ENCODE measurements around the gene MCRS1.

MCRS1 gene

GRCh38 chr12:49559011-49559675 lies 8.8 kb downstream of the MCRS1 start:
- Histone ChIP-seq H2AK5ac (ENCODE audit: low read length) (no peak overlapping the region), H2BK5ac (ENCODE audit: low read depth, low read length, poor library complexity) (no peak overlapping the region), H3K27ac (ENCODE audit: low read depth, low read length) (no peak overlapping the region), H2AFZ (ENCODE audit: insufficient read depth, low read length, poor library complexity) (no peak overlapping the region), H3K4me3 (ENCODE audit: low read depth, low read length) (no peak overlapping the region), H4K91ac (ENCODE audit: low read depth, low read length) (no peak overlapping the region), H4K8ac (ENCODE audit: low read depth, low read length) (no peak overlapping the region), H3K27me3 (ENCODE audit: insufficient read depth, low read length) (no peaks in the 10 kb centered on the region), H3K4me1 (ENCODE audit: control insufficient read depth in 1 of 2, insufficient read depth in 2 of 2, low read length in 2 of 2) (no peaks in the 10 kb centered on the region), H3K9me3 (ENCODE audit: insufficient read depth, low read depth, low read length) (no peaks in the 10 kb centered on the region), H3K79me1 (ENCODE audit: low read length) (no peaks in the 10 kb centered on the region), H3K14ac (ENCODE audit: low read length) (no peak overlapping the region), H2BK120ac (ENCODE audit: insufficient read depth, low read length, poor library complexity) (no peak overlapping the region), H3K36me3 (ENCODE audit: control insufficient read depth in 1 of 2, insufficient read depth in 2 of 2, low read length in 2 of 2) (peaks cover 61 to 71% of the 10 kb centered on the region in 2 experiments), H3K4me2 (ENCODE audit: low read length) (no peak overlapping the region), H3K4ac (ENCODE audit: low read depth, low read length) (no peak overlapping the region), H3K18ac (ENCODE audit: low read length) (no peak overlapping the region), H2BK12ac (ENCODE audit: low read length) (no peak overlapping the region), H3K79me2 (ENCODE audit: control insufficient read depth, insufficient read depth, low read length, poor library complexity) (no peaks in the 10 kb centered on the region), H3K23ac (ENCODE audit: low read length) (no peak overlapping the region), H3K9ac (ENCODE audit: low read length) (no peak overlapping the region), H4K12ac (ENCODE audit: low read depth, low read length) (no peak overlapping the region)
- WGBS (ENCODE audit: extremely low coverage, insufficient coverage, insufficient read length) = no CpG with 5 or more reads among the region's 17 CpGs
- DNase-seq = no peak

GRCh38 chr12:49558526-49558925 lies 9.4 kb downstream of the MCRS1 start:
- no peak for DNase-seq
- Histone ChIP-seq H3K36me3 (ENCODE audit: control insufficient read depth in 1 of 2, insufficient read depth in 2 of 2, low read length in 2 of 2) (peaks cover 56 to 65% of the 10 kb centered on the region in 2 experiments), H2BK120ac (ENCODE audit: insufficient read depth, low read length, poor library complexity) (no peak overlapping the region), H3K79me1 (ENCODE audit: low read length) (no peaks in the 10 kb centered on the region), H3K4me2 (ENCODE audit: low read length) (no peak overlapping the region), H4K91ac (ENCODE audit: low read depth, low read length) (no peak overlapping the region), H3K4me1 (ENCODE audit: control insufficient read depth in 1 of 2, insufficient read depth in 2 of 2, low read length in 2 of 2) (no peaks in the 10 kb centered on the region), H2AFZ (ENCODE audit: insufficient read depth, low read length, poor library complexity) (no peak overlapping the region), H4K12ac (ENCODE audit: low read depth, low read length) (no peak overlapping the region), H2BK12ac (ENCODE audit: low read length) (no peak overlapping the region), H3K9me3 (ENCODE audit: insufficient read depth, low read depth, low read length) (no peaks in the 10 kb centered on the region), H3K14ac (ENCODE audit: low read length) (no peak overlapping the region), H3K9ac (ENCODE audit: low read length) (no peak overlapping the region), H4K8ac (ENCODE audit: low read depth, low read length) (no peak overlapping the region), H3K27me3 (ENCODE audit: insufficient read depth, low read length) (no peaks in the 10 kb centered on the region), H3K18ac (ENCODE audit: low read length) (no peak overlapping the region), H2BK5ac (ENCODE audit: low read depth, low read length, poor library complexity) (no peak overlapping the region), H3K27ac (ENCODE audit: low read depth, low read length) (no peak overlapping the region), H3K4me3 (ENCODE audit: low read depth, low read length) (no peak overlapping the region), H3K4ac (ENCODE audit: low read depth, low read length) (no peak overlapping the region), H3K79me2 (ENCODE audit: control insufficient read depth, insufficient read depth, low read length, poor library complexity) (no peaks in the 10 kb centered on the region), H3K23ac (ENCODE audit: low read length) (no peak overlapping the region), H2AK5ac (ENCODE audit: low read length) (no peak overlapping the region)
- WGBS (ENCODE audit: extremely low coverage, insufficient coverage, insufficient read length) = no CpG with 5 or more reads among the region's 13 CpGs

- Histone ChIP-seq H3K27me3 (ENCODE audit: insufficient read depth, low read length) (no peaks in the 10 kb centered on the region), H2BK120ac (ENCODE audit: insufficient read depth, low read length, poor library complexity) (no peak overlapping the region), H3K4me3 (ENCODE audit: low read depth, low read length) (no peak overlapping the region), H3K4me1 (ENCODE audit: control insufficient read depth in 1 of 2, insufficient read depth in 2 of 2, low read length in 2 of 2) (no peaks in the 10 kb centered on the region), H3K79me2 (ENCODE audit: control insufficient read depth, insufficient read depth, low read length, poor library complexity) (no peaks in the 10 kb centered on the region), H3K9ac (ENCODE audit: low read length) (no peak overlapping the region), H4K91ac (ENCODE audit: low read depth, low read length) (no peak overlapping the region), H2AK5ac (ENCODE audit: low read length) (no peak overlapping the region), H3K9me3 (ENCODE audit: insufficient read depth, low read depth, low read length) (no peaks in the 10 kb centered on the region), H3K4me2 (ENCODE audit: low read length) (no peak overlapping the region), H4K8ac (ENCODE audit: low read depth, low read length) (no peak overlapping the region), H3K36me3 (ENCODE audit: control insufficient read depth in 1 of 2, insufficient read depth in 2 of 2, low read length in 2 of 2) (peaks cover 50 to 59% of the 10 kb centered on the region in 2 experiments), H3K14ac (ENCODE audit: low read length) (no peak overlapping the region), H4K12ac (ENCODE audit: low read depth, low read length) (no peak overlapping the region), H2BK12ac (ENCODE audit: low read length) (no peak overlapping the region), H2AFZ (ENCODE audit: insufficient read depth, low read length, poor library complexity) (no peak overlapping the region), H3K4ac (ENCODE audit: low read depth, low read length) (no peak overlapping the region), H3K27ac (ENCODE audit: low read depth, low read length) (no peak overlapping the region), H3K23ac (ENCODE audit: low read length) (no peak overlapping the region), H2BK5ac (ENCODE audit: low read depth, low read length, poor library complexity) (no peak overlapping the region), H3K79me1 (ENCODE audit: low read length) (no peaks in the 10 kb centered on the region), H3K18ac (ENCODE audit: low read length) (no peak overlapping the region)
- DNase-seq = no peak
- WGBS (ENCODE audit: extremely low coverage, insufficient coverage, insufficient read length) = no CpG with 5 or more reads among the region's 7 CpGs
Measured at GRCh38 chr12:49557917-49558215, 10.1 kb downstream of the MCRS1 start.

GRCh38 chr12:49557187-49557916 lies 10.6 kb downstream of the MCRS1 start:
- Histone ChIP-seq H2BK5ac (ENCODE audit: low read depth, low read length, poor library complexity) (no peak overlapping the region), H3K23ac (ENCODE audit: low read length) (no peak overlapping the region), H4K12ac (ENCODE audit: low read depth, low read length) (no peak overlapping the region), H3K4me2 (ENCODE audit: low read length) (no peak overlapping the region), H3K27ac (ENCODE audit: low read depth, low read length) (no peak overlapping the region), H2AFZ (ENCODE audit: insufficient read depth, low read length, poor library complexity) (no peak overlapping the region), H4K8ac (ENCODE audit: low read depth, low read length) (no peak overlapping the region), H2BK12ac (ENCODE audit: low read length) (no peak overlapping the region), H3K79me2 (ENCODE audit: control insufficient read depth, insufficient read depth, low read length, poor library complexity) (no peaks in the 10 kb centered on the region), H3K4ac (ENCODE audit: low read depth, low read length) (no peak overlapping the region), H3K9ac (ENCODE audit: low read length) (no peak overlapping the region), H3K9me3 (ENCODE audit: insufficient read depth, low read depth, low read length) (no peaks in the 10 kb centered on the region), H3K4me1 (ENCODE audit: control insufficient read depth in 1 of 2, insufficient read depth in 2 of 2, low read length in 2 of 2) (no peaks in the 10 kb centered on the region), H3K18ac (ENCODE audit: low read length) (no peak overlapping the region), H3K36me3 (ENCODE audit: control insufficient read depth in 1 of 2, insufficient read depth in 2 of 2, low read length in 2 of 2) (peaks cover 48 to 54% of the 10 kb centered on the region in 2 experiments), H3K14ac (ENCODE audit: low read length) (no peak overlapping the region), H3K79me1 (ENCODE audit: low read length) (no peaks in the 10 kb centered on the region), H3K4me3 (ENCODE audit: low read depth, low read length) (no peak overlapping the region), H2AK5ac (ENCODE audit: low read length) (no peak overlapping the region), H2BK120ac (ENCODE audit: insufficient read depth, low read length, poor library complexity) (no peak overlapping the region), H4K91ac (ENCODE audit: low read depth, low read length) (no peak overlapping the region), H3K27me3 (ENCODE audit: insufficient read depth, low read length) (no peaks in the 10 kb centered on the region)
- no peak for DNase-seq
- WGBS (ENCODE audit: extremely low coverage, insufficient coverage, insufficient read length) = no CpG with 5 or more reads among the region's 18 CpGs
